ENCODE data around the gene PINLYP. TPM values are rescaled to one million over a fixed set of nuclear protein-coding genes. Genes with fewer than 3 reads are reported as not detected.

Gene PINLYP
- total and polyA plus RNA-seq, 5 experiments from 2014 or later, result 0.68 to 2.7 (median 2.3) TPM

DNA sequence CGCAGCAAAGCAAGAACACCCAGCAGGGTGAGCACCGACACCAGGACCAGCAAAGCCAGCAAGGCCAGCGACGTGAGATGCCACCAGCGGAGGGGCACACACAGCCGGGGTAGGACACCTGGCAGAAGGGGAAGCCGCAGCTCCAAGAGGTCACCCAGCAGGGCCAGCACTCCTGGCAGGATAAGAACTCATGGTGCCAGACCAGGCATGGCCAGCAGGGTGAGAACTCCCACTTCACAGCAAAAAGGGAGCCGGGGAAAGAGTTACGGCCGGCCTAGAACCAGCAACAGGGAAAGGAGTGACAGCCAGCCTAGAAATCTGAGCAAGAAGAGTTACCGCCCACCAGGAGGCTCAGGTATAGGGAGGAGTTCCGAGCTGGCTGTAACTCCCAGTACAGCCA, 36.8 kb downstream of the PINLYP start:
- POLR2A ChIA-PET, result no interaction called here
- peaks cover 28 to 63% (median 50%) of the 10 kb centered on the region in 4 donors for H3K4me1 Mint-ChIP-seq
- no peak for ATAC-seq
- peaks cover 0 to 50% (median 10%) of the 10 kb centered on the region in 3 donors for H3K36me3 Mint-ChIP-seq
- no peaks in the 10 kb centered on the region for H3K27me3 Mint-ChIP-seq
- H3K27ac Mint-ChIP-seq, result peak overlapping the region in 4 of 10 donors; percentile 43 to 82 (median 61)
- H3K4me3 Mint-ChIP-seq, result no peak overlapping the region
- no peak for DNase-seq
- no peaks in the 10 kb centered on the region for H3K9me3 Mint-ChIP-seq

GRCh38 chr19:43616306-43616705, 40.7 kb downstream of the PINLYP start:
- Mint-ChIP-seq H3K27me3 (no peaks in the 10 kb centered on the region), H3K4me1 (peaks cover 39 to 70% (median 51%) of the 10 kb centered on the region in 4 donors), H3K27ac (peak overlapping the region in 4 of 10 donors; percentile 22 to 71 (median 46)), H3K36me3 (peaks cover 0 to 30% (median 10%) of the 10 kb centered on the region in 3 donors), H3K4me3 (no peak overlapping the region), H3K9me3 (no peaks in the 10 kb centered on the region)
- no peak for ATAC-seq
- no peak for DNase-seq
- POLR2A ChIA-PET, result interaction anchor here (0.6 to 3.1 kb wide), 2 partner anchors 10 to 1946 kb away, joined by 7 to 12 read pairs; no protein-coding TSS in a partner anchor

GRCh38 chr19:43616954-43617353, 41.4 kb downstream of the PINLYP start:
- H3K27me3 Mint-ChIP-seq, result no peaks in the 10 kb centered on the region
- no peaks in the 10 kb centered on the region for H3K9me3 Mint-ChIP-seq
- peak overlapping the region in 2 of 10 donors; percentile 41 to 50 for H3K4me3 Mint-ChIP-seq
- peak overlapping the region in 2 of 10 donors; percentile 61 to 79 for H3K27ac Mint-ChIP-seq
- H3K36me3 Mint-ChIP-seq, result peaks cover 0 to 24% (median 7%) of the 10 kb centered on the region in 3 donors
- DNase-seq (no peak), ATAC-seq (no peak)
- H3K4me1 Mint-ChIP-seq, result peaks cover 35 to 71% (median 49%) of the 10 kb centered on the region in 4 donors
- POLR2A ChIA-PET, result interaction anchor here (0.6 to 3.1 kb wide), 4 partner anchors 10 to 1945 kb away, joined by 6 to 12 read pairs (median 8); no protein-coding TSS in a partner anchor

DNA sequence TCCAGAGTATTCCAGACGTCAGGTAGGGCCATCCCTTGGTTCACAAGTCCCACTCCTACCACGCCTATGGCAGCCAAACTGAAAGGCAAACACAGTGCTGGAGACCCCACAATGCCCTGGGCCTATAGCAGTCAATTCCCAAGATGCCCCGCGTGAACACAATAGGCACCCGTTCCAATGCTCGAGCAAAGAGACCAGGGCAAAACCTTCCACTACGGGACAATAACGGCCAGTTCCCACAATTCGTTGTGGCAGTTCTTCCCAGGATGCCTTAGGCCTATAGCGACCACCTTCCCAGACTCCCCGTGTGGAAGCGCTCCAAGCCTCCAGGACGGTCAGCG, 43.3 kb downstream of the PINLYP start:
- H3K9me3 Mint-ChIP-seq, result no peaks in the 10 kb centered on the region
- H3K4me3 Mint-ChIP-seq, result peak overlapping the region; percentile 95 to 99 (median 98)
- DNase-seq (peak in 6 of 10 donors; percentile 13 to 40 (median 32)), ATAC-seq (peak; percentile 13 to 38)
- H3K4me1 Mint-ChIP-seq, result peaks cover 21 to 54% (median 38%) of the 10 kb centered on the region in 4 donors
- POLR2A ChIA-PET, result interaction anchor here (2.1 kb wide), 1 partner anchor 22 kb away, joined by 15 read pairs; the partner anchor contains the start of gene ZNF576
- peak overlapping the region; percentile 92 to 99 (median 96) for H3K27ac Mint-ChIP-seq
- peaks cover 0 to 5% (median 0%) of the 10 kb centered on the region in 3 donors for H3K36me3 Mint-ChIP-seq
- no peaks in the 10 kb centered on the region for H3K27me3 Mint-ChIP-seq

DNA sequence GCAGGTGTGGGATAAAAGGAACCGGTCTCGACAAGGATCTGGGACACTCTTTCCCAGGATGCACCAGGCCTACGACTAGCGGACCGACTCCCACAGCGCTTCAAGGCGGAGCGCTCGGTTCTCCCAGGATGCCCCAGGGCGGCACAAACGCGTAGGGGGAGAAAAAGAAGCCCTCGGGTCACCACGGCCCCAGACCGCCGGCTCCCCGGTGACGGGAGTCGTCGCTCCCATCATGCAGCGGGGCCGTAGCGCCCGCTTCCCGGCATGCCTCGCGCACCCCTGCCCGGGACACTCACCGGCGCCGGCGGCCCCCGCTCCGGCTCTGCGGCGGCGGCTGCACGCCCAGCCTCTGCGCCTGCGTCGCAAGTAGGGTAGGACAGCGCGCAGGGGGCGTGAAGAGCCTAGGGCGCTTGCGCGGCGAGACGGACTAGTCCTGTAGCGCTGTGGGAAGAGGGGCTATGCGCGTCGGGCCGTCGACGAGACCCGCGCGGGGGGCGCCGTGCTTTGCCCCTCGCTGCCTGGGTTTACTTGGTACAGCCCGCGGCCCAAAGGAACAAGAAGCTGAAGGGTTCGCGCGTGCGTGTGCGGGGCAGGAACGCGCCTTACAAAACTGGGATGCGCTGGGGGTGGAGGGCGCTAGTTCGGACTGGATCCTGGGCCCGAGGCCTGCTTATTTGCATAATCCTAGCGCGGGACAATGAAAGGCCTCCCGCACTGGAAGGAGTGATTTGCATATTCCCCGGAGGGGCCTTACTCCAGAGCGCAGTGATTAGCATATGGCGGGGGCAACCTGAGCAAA, 43.9 kb downstream of the PINLYP start, which contains the start of gene ZNF428:
TSS of gene ZNF428 (minus strand) at position 368 of the 799 bp plus-strand sequence. CDS start 5,325 bp downstream, outside the sequence.
- DNase-seq, result peak; percentile 78 to 92 (median 82)
- peak within 1 kb of the TSS; percentile 95 to 99 (median 98) for H3K4me3 Mint-ChIP-seq
- H3K4me1 Mint-ChIP-seq, result peaks cover 20 to 51% (median 40%) of the 10 kb centered on the region in 4 donors
- POLR2A ChIA-PET, result interaction anchor here (0.6 to 2.1 kb wide), 5 partner anchors 8 to 64 kb away, joined by 3 to 15 read pairs (median 4); partner anchors contain the start of gene ZNF576
- H3K36me3 Mint-ChIP-seq, result no peaks in the 10 kb centered on the region
- peak; percentile 89 to 90 for ATAC-seq
- peak within 1 kb of the TSS; percentile 94 to 99 (median 98) for H3K27ac Mint-ChIP-seq
- H3K9me3 Mint-ChIP-seq, result no peaks in the 10 kb centered on the region
- no peaks in the 10 kb centered on the region for H3K27me3 Mint-ChIP-seq

DNA sequence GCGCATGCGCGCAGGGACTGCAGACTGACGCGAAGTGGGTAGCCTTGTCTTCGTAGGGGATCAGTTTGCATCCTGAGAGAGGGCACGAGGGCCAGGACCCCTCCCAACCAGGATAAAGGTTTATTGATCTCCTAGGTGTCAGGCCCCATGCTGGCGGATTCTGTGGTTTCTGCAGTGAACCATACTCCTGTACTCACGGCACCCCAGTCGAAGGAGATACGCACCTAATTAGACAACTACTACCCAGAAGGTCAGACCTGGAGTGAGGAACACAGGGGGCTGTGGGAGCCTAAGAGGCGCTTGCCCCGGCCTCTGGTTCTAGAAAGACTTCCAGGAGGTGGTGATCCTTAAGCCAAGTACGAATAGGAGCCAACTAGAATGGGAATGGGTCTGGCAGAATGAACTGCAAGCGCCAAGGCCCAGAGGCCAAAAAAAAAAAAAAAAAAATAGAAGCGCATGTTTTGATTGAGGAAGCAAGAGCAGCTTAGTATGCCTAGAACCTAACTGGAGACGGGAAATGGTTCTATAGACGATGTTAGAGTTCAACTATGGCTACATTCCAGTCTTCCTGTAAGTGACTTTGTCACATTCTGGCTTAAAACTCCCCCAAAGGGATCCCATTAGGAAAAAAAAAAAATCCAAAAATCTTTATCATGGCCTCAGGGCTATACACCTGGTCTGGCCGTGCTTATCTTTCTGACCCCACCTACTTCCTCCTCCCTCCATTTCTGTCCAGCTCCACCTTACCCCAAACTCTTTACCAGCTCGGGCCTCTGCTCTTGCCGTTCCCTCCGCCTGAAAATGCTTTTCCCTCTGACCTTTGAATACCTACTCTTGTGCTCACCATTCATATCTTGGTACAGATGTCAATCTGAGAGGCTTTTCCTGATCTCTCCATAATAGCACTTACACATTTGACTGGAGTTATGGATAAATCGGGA, 44.7 kb downstream of the PINLYP start:
- no peaks in the 10 kb centered on the region for H3K27me3 Mint-ChIP-seq
- H3K36me3 Mint-ChIP-seq, result no peaks in the 10 kb centered on the region
- peak in 1 of 2 donors; percentile 20 for ATAC-seq
- H3K9me3 Mint-ChIP-seq, result no peaks in the 10 kb centered on the region
- POLR2A ChIA-PET, result interaction anchor here (0.6 to 1.3 kb wide), 8 partner anchors 9 to 112 kb away, joined by 3 to 7 read pairs (median 3); partner anchors contain the start of genes IRGQ and ZNF576
- peaks cover 21 to 52% (median 48%) of the 10 kb centered on the region in 4 donors for H3K4me1 Mint-ChIP-seq
- H3K4me3 Mint-ChIP-seq, result peak overlapping the region; percentile 95 to 99 (median 98)
- peak in 7 of 10 donors; percentile 78 to 94 (median 81) for DNase-seq
- peak overlapping the region; percentile 94 to 99 (median 98) for H3K27ac Mint-ChIP-seq

DNA sequence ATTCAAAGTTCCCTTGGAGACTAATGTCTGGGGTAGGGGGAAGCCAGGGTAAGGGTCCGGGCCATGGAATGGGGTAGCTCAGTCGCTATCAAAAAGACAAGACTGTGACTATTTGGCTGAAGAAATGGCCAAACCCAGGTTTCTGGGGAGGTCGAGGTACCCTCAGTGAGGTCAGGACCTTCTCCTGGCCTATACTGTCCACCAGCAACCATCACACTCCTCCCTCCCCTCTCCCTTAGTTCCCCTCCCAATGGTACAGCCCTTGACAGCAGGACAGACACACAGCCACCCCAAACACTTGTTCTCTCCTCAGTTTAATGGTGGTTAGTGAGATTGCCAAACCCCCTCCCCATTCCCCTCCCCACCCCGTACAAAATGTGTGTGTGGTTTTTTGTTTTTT, 46.5 kb downstream of the PINLYP start:
- peak overlapping the region in 5 of 10 donors; percentile 10 to 88 (median 62) for H3K27ac Mint-ChIP-seq
- no peaks in the 10 kb centered on the region for H3K36me3 Mint-ChIP-seq
- no peak for DNase-seq
- ATAC-seq, result no peak
- H3K27me3 Mint-ChIP-seq, result peaks cover 2 to 9% (median 6%) of the 10 kb centered on the region in 5 donors
- no peak overlapping the region for H3K4me3 Mint-ChIP-seq
- no peaks in the 10 kb centered on the region for H3K9me3 Mint-ChIP-seq
- H3K4me1 Mint-ChIP-seq, result peaks cover 25 to 50% (median 42%) of the 10 kb centered on the region in 4 donors
- POLR2A ChIA-PET, result no interaction called here

DNA sequence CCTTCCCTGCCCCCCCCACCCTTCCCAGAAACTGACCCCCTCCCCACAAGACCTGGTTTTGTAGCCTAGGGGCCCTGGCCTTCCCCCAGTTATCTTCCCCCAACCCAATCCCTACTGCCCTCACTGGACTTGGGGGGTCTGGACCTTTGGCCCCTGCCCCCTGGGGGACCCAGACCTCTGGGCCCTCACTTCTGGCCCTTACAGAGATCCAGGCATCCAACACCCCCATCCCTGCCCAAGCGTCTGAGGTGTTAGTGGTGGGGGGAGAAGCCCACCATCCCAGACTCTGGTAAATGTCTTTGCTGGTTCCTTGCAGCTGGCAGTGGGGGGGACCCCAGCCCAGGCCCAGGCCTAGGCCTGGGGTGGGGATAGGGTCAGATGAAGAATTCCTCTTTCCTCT, 47.4 kb downstream of the PINLYP start:
- ATAC-seq (no peak), DNase-seq (no peak)
- POLR2A ChIA-PET, result interaction anchor here (1.6 kb wide), 1 partner anchor 26 kb away, joined by 5 read pairs; no protein-coding TSS in a partner anchor
- H3K4me3 Mint-ChIP-seq, result no peak overlapping the region
- peak overlapping the region in 3 of 10 donors; percentile 23 to 34 (median 31) for H3K27ac Mint-ChIP-seq
- peaks cover 2 to 16% (median 11%) of the 10 kb centered on the region in 5 donors for H3K27me3 Mint-ChIP-seq
- H3K4me1 Mint-ChIP-seq, result peaks cover 27 to 51% (median 43%) of the 10 kb centered on the region in 4 donors
- no peaks in the 10 kb centered on the region for H3K36me3 Mint-ChIP-seq
- no peaks in the 10 kb centered on the region for H3K9me3 Mint-ChIP-seq

- H3K9me3 Mint-ChIP-seq, result no peaks in the 10 kb centered on the region
- DNase-seq (no peak), ATAC-seq (no peak)
- H3K36me3 Mint-ChIP-seq, result no peaks in the 10 kb centered on the region
- peak overlapping the region in 9 of 10 donors; percentile 22 to 77 (median 60) for H3K27ac Mint-ChIP-seq
- POLR2A ChIA-PET, result interaction anchor here (1.6 kb wide), 1 partner anchor 27 kb away, joined by 5 read pairs; no protein-coding TSS in a partner anchor
- peaks cover 2 to 18% (median 11%) of the 10 kb centered on the region in 5 donors for H3K27me3 Mint-ChIP-seq
- no peak overlapping the region for H3K4me3 Mint-ChIP-seq
- peaks cover 25 to 47% (median 39%) of the 10 kb centered on the region in 4 donors for H3K4me1 Mint-ChIP-seq
Measured at GRCh38 chr19:43623889-43624670, 48.5 kb downstream of the PINLYP start.

DNA sequence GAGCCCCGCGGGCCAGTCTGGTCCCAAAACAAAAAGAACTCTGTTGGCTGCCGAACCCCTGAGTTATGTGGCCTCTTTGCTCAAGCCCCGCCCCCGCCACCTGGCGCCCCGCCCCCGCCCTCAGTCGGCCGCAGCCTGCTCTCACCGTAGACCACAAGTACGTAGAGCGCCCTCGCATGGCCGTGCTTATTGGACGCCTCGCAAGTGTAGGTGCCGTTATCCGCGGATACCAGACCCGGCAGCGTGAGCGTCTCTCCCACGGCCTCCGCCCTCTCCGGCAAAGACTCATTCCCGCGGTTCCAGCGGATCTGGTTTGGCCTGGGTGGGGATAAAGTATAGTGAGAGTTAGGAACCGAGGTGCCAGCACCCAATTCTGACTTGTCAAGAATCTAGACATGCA, 49.3 kb downstream of the PINLYP start:
- POLR2A ChIA-PET, result no interaction called here
- Mint-ChIP-seq H3K4me3 (peak overlapping the region in 5 of 10 donors; percentile 25 to 75 (median 53)), H3K9me3 (no peaks in the 10 kb centered on the region), H3K27me3 (peaks cover 2 to 18% (median 11%) of the 10 kb centered on the region in 5 donors), H3K36me3 (no peaks in the 10 kb centered on the region), H3K4me1 (peaks cover 23 to 44% (median 34%) of the 10 kb centered on the region in 4 donors), H3K27ac (peak overlapping the region in 5 of 10 donors; percentile 50 to 75 (median 65))
- DNase-seq (peak; percentile 73 to 91 (median 82)), ATAC-seq (peak; percentile 81 to 92)

DNA sequence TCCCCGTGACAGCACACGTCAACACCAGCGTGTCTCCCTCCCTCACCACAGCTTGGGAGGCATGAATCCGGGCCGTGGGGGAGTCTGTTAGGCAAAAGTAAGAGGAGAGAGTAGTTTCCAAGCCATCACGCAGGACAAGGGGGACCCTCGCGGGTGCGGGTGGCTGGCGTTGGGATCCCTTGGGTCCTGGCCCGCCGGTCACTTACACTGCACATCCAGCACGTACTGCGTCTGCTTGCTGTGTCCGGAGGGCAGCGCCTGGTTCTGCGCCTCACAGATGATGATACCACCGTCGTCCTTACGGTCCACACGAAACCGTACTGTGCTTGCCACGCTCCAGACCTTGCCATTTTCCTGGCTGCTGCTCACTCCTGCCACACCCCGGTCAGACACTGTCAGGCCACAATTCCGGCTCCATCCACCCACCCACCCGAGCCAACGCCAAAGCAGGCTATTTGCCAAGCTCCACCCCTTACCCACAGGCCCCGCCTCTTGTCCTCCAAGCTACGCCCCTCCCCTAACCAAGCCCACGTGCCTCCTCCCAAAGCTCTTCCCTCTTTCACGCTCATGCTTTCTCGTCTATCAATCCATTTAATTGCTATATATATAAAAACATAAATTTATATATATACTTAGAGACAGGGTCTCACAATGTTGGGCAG, 50.4 kb downstream of the PINLYP start:
- no peak for ATAC-seq
- H3K27me3 Mint-ChIP-seq, result peaks cover 2 to 18% (median 11%) of the 10 kb centered on the region in 5 donors
- no peaks in the 10 kb centered on the region for H3K9me3 Mint-ChIP-seq
- H3K36me3 Mint-ChIP-seq, result no peaks in the 10 kb centered on the region
- POLR2A ChIA-PET, result interaction anchor here (0.6 kb wide), 1 partner anchor 69 kb away, joined by 7 read pairs; no protein-coding TSS in a partner anchor
- H3K4me3 Mint-ChIP-seq, result no peak overlapping the region
- no peak for DNase-seq
- peak overlapping the region in 3 of 10 donors; percentile 19 to 68 (median 56) for H3K27ac Mint-ChIP-seq
- peaks cover 17 to 33% (median 24%) of the 10 kb centered on the region in 4 donors for H3K4me1 Mint-ChIP-seq
